HG02938 (cell line): Measurements from ENCODE around the gene MYH16.
"Not testable (repeated sequence)": the region's sequence is repeated elsewhere in the genome, so short reads cannot be mapped to it uniquely, and the experiment has no call there.

Source experiments
- ATAC-seq: cut with Tn5 transposase; IDR thresholded peaks from one replicate; pipeline ENCODE4 v1.9.1; 2021; ENCODE audit warnings: mild to moderate bottlenecking, moderate library complexity; ENCODE audit not compliant: unreplicated experiment

The MYH16 gene

GRCh38 chr7:99272476-99273045, at the start of gene MYH16:
Gene MYH16 (plus strand): TSS chr7:99272839.
- ATAC-seq = no peak

DNA sequence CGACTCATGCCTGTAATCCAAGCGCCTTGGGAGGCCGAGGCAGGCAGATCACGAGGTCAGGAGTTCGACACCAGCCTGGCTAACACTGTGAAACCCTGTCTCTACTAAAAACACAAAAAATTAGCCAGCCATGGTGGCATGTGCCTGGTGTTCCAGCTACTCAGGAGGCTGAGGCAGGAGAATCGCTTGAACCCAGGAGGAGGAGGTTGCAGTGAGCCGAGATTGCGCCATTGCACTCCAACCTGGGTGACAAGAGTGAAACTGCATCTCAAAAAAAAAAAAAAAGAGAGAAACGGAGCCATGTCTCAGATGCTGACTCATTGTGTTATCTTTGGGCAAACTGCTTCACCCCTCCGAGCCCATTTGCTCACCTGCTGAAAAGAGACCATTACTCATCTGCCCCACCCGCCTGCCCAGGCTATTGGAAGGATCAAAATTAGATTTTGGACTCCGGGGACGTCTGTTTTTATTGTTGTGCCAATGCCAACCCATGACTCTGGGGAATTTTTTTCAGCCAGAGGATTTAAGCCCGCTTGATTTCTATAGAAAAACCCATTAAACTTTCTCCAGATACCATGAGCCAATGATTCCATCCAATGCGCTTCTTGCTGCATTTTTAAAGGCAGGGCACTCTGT, 48.3 kb upstream of the MYH16 start:
- not testable (repeated sequence) for ATAC-seq

- no peak for ATAC-seq
Measured at GRCh38 chr7:99224899-99225265, 47.8 kb upstream of the MYH16 start.

- no peak for ATAC-seq
Measured at GRCh38 chr7:99229234-99229633, 43.4 kb upstream of the MYH16 start.

DNA sequence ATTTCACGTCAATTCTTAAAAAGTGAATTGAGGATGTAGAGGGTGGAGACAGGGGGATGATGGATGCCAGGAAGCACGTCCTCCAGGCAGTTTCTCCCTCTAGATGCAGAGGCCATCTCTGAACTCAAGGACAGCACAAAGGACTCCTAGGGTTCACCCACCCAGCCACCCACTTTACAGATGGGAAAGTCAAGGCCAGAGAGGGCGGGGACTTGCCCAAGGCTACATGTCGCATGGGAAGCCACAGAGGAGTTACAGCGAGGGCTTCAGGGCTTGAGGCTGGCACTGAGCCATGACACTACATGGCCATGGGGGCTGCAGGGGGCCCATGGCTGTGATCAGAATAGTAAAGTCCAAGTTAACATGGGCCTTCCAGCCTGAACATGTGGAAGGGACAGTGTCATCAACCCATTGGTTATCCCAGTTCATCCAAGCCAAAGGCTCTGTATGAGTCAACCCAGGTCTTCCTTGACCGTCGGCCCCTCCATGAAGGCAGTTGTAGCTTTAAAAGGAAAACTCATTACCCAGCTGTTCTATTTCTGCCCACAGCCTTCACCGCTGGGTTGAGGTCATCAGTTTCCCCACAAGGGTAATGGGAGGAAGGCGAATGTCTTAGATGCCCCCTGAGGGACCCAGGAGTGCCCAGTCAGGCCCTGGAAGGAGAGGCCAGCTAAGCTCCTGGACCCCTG, 40.4 kb upstream of the MYH16 start:
- ATAC-seq = no peak

DNA sequence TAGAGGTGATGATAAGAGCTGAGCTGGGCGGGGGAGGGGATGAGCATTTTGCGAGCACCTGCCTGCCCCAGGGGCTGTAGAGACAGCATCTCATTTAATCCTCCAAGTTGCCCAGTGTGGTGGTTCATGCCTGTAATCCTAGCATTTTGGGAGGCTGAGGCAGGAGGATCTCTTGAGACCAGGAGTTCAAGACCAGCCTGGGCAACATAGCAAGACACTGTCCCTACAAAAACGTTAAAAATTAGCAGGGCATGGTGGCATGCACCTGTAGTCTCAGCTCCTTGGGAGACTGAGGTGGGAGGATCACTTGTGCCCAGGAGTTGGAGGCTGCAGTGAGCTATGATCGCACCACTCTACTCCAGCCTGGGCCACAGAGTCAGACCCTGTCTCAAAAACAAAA, 39.7 kb upstream of the MYH16 start:
- not testable (repeated sequence) for ATAC-seq

DNA sequence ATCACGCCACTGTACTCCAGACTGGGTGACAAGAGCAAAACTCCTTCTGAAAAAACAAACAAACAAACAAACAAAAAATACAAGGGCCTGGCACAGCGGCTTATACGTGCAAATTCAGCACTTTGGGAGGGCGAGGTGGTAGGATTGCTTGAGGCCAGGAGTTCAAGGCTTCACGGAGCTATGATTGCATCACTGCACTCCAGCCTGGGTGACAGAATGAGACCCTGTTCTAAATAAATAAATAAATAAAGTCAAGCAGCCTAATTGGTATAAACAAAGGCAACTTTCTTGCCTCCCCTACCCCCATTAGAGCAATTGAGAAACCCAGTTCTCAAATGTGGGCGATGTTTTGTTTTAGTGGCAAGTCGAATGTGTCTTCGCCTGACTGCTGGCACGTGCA, 38.5 kb upstream of the MYH16 start:
- no peak for ATAC-seq

DNA sequence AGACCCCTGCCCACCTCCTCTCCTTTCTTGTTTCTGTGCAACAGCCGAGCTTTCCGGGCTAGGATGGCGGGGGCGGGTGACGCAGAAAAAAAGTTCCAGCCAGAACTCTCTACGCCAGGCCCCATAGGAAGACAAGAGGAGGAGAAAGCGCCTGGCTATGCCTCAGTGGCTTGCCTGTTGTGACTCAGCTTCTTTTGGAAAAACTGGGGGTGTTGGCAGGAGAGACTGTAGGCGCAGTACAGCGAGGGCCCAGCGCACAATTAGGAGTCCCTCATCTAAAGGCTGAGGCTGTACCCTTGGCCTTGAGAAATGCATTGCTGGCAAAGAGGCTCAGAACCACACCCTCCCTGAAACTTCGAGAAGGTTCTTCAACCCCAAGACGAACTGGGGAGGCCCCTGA, 36.7 kb upstream of the MYH16 start:
- ATAC-seq = no peak

DNA sequence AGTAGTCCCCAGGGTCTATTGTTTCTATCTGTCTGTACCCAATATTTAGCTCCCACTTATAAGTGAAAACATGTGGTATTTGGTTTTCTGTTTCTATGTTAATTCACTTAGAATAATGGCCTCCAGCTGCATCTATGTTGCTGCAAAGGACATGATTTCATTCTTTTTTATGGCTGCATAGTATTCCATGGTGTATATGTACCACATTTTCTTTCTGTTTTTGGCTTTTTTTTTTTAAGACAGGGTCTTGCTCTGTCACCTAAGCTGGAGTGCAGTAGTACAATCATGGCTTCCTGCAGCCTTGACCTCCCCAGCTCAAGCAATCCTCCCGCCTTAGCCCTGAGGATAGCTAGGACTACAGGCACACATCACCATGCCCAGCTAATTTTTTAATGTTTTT, 34.8 kb upstream of the MYH16 start:
- ATAC-seq = not testable (repeated sequence)

DNA sequence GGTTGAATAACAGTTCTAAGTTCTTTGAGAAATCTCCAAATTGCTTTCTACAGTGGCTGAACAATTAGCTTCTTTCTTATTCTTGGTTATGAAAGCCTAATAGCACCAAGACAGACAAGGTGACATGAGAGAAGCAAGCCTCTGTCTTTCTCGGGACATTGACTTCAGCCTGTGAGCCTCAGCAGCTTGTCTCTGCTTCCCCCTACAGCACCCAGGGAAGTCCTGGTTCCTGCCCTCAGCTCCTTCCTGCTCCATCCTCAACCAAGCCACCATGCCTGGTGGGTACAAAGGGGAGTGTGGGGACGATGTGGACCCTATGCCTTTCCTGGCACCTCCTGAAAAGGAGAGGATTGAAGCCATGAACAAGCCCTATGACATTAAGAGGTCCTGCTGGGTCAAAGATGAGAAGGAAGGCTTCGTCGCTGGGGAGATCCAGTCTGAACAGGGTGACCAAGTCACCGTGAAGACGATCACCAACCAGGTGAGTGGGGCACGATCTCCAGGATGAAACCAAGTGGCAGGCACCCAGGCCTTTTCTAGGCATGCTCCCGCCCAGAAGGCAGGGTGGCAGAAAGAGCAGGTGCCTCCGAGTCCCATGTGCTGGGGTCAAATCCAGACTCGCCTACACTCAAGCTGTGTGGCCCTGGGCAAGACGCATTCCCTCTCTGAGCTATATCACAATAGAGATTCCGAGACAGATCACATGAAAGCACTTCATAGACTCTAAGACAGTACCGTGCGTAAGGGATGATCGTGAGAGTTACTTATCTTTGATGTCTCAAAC, 33.9 kb upstream of the MYH16 start:
- ATAC-seq = no peak

DNA sequence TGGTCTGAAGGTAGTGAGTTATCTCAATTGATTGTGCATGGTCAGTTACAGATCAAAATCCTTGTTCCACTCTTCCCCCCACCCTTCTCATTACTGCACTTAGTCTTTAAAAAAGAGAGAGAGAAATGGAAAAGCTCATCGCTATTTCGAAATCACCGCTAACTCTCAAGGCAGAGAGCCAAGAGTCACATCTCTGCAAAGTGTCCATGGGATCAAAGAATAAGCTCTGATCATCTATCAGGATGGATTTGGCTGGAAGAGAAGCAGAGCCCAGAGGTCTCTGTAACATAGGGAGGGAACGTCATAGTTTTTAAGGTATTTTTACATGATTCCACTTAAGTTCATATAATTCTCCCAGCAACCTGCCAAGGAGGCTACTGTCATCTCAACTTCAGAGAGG, 30.0 kb upstream of the MYH16 start:
- no peak for ATAC-seq

DNA sequence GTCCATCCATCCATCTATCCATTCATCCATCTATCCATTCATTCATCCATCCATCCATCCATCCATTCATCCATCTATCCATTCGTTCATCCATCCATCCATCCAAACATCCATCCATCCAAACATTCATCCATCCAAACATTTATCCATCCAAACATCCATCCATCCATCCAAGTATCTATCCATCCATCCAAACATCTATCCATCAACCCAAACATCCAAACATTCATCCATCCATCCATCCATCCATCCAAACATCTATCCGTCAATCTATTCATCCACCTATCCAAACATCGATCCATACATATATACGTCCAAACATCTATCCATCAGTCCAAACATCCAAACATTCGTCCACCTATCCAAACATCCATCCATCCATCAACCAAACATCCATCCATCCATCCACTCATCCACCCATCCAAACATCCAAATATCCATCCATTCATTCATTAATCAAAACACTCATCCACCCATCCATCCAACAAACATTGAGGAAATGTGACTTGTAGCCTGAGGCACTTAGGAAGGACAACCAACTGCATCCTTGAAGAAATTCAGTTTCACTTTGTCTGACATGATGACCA, 28.8 kb upstream of the MYH16 start:
- no peak for ATAC-seq

- ATAC-seq = no peak
Measured at GRCh38 chr7:99244939-99245338, 27.7 kb upstream of the MYH16 start.

DNA sequence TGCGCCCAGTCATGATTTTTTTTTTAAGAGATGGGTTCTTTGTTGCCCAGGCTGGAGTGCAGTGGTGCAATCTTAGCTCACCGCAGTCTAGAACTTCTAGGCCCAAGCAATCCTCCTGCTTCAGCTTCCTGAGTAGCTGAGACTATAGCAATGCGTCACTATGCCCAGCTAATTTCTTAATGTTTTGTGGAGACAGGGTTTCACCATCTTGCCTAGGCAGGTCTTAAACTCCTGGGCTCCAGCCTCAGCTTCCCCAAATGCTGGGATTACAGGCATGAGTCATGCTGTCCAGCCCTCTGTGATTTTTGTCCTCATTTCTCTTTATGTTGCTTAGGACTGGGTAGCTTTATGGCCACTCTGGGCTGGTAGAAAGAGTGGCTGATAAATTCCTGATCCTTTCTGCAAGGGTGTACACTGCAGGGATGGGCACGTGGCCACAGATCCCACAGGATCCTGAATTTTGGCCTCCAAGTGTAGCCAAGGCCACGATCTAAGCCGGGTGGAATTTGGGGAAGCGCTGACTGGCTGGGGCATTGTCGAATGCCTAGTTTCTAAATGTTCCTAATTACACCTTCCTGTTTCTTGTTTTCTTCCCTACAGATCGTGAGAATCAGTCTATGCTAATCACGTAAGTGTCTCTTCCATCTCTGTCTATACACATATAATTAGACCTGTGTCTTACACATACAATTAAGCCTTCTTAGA, 24.1 kb upstream of the MYH16 start:
- no peak for ATAC-seq

DNA sequence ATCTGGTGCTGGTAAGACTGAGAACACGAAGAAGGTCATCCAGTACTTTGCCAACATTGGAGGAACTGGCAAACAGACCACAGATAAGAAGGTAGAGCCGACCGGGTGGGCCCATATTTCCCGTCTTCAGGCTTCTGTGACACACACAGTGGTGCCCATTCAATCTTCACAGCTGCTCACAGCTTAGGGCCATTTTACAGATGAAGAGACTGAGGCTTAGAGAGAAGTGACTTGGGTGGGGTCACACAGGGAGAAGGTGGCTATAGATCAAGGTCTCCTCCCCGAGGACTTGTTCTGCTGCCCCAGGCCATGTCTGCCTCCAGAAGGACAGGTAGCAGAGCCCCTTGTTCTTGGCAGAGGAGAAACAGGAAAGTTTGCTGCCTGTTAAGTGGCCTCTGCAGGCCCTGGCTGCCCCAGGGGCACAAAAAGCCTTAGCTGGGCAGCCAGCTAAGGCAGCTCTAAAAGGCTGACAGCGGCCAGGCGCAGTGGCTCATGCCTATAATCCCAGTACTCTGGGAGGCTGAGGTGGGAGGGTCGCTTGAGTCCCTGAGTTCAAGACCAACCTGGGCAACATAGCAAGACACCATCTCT, 22.6 kb upstream of the MYH16 start:
- ATAC-seq = no peak

DNA sequence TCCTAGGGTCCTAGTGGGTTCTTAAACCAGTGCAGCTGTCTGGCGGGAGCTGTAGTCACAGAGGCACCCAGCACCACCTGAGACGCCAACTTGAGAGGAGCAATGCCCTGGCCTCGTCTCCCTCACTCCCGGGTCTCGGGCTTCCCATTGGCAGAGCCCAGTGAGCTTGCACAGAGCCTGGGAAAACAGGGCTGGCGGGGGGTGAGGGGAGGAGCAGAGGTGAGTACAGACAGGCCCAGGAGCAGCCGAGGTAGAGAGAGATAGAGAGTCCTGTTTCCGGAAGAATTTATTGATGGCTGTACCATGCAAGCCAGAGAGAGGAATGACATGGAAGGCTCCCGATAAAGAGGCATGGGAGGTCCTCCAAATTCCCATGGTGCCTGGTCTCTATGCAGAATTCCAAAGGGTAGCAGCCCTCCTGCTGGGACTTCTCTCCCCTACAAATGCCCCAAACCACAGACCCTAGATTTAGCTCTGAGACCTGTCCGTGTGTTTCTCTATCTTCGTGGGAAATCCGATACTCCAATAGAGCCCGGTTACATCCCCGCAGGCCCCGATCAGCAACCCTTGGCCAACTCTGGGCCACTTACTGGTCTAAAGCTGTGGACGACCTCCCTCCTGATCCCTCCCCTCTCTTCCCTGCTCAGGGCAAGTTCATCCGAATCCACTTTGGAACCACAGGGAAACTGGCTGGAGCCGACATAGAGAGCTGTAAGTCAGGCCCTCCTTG, 20.3 kb upstream of the MYH16 start:
- no peak for ATAC-seq

DNA sequence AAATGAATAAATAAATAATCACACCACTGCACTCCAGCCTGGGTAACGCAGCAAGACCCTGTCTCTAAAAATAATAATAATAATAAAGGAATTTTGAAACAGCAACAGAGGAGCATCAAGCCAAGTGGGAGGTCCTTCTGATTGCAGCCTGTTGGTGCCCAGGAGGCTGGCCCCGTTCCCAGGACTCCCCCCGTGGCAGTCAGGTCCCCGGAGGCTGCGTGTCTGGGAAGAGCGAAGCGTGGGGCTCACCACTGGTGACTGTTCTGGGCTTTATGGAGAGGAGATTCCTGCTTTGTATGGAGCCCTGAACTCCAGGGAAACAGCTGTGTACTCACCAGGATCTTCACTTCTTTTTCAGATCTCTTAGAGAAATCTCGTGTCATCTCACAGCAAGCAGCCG, 19.3 kb upstream of the MYH16 start:
- no peak for ATAC-seq

GRCh38 chr7:99254390-99254789, 18.2 kb upstream of the MYH16 start:
- no peak for ATAC-seq

GRCh38 chr7:99255463-99255862, 17.2 kb upstream of the MYH16 start:
- no peak for ATAC-seq

- no peak for ATAC-seq
Measured at GRCh38 chr7:99257065-99257464, 15.6 kb upstream of the MYH16 start.
